HCT116 (cell line): ENCODE data around the gene APLF. TPM values are rescaled to one million over a fixed set of nuclear protein-coding genes. Genes with fewer than 3 reads are reported as not detected.

Experiments
- ATAC-seq: fragments of 200-7000 bp; cut with Tn5 transposase; 2 replicates; pipeline ENCODE4 v1.9.1; 2020; ENCODE audit warnings: mild to moderate bottlenecking, moderate library complexity
- BruUV-seq: library from RNA; stranded (reverse); fragments of 400-500 nt; replicated peaks from 2 replicates; lab custom pipeline; 2021; lab: Mats Ljungman, UMichigan
- CTCF ChIA-PET: fragments of 300-600 bp; sonication (Branson Sonifier 250); formaldehyde crosslinking; loops from one replicate; lab custom pipeline; 2021; ENCODE audit warnings: antibody characterized with exemption; lab: Charles Lee
- POLR2A ChIA-PET: fragments of 300-600, 350-600 bp; sonication (Branson Sonifier 250); formaldehyde crosslinking; loops from one replicate; lab custom pipeline; 2021; ENCODE audit warnings: antibody characterized with exemption; lab: Charles Lee
- RAD21 ChIA-PET, 2 experiments: fragments of 300-600 bp; sonication (Branson Sonifier 250); formaldehyde crosslinking; loops; one replicate each; lab custom pipeline; 2023; ENCODE audit warnings: low total read pairs in 2 of 2; ENCODE audit not compliant: uncharacterized antibody in 2 of 2, unreplicated experiment in 2 of 2, low non-redundant PET in 1 of 2; lab: Charles Lee
- DNase-seq: peaks from one replicate; pipeline ENCODE4 v3.0.0-alpha.2; 2010; ENCODE audit warnings: low read depth, low spot score
- H2AFZ ChIP-seq: fragments of 200-600 bp; shearing (Covaris generic), sonication (generic); 2 replicates; pipeline ENCODE4 v1.6.1; 2017; ENCODE audit warnings: low read depth, mixed run types, mixed read lengths, antibody characterized with exemption, low read length; ENCODE audit not compliant: poor library complexity, severe bottlenecking
- H3K27ac ChIP-seq: 2 replicates; pipeline ENCODE4 v1.5.1; 2012; ENCODE audit warnings: low read depth, low read length
- H3K27me3 ChIP-seq: fragments of 200-600 bp; sonication (generic); 2 replicates; pipeline ENCODE4 v1.6.1; 2016; ENCODE audit warnings: mixed run types, low read length, mixed read lengths; ENCODE audit not compliant: insufficient read depth
- H3K36me3 ChIP-seq, 2 experiments: fragments of 200-500 bp in 1 of 2; fragments of 200-600 bp in 1 of 2; sonication (Bioruptor generic) in 1 of 2; sonication (generic) in 1 of 2; 2 replicates each; pipeline versions ENCODE4 v1.5.1 to v1.6.1; 2014 to 2016; ENCODE audit warnings: low read length in 2 of 2, inconsistent platforms in 1 of 2, mixed read lengths in 1 of 2, mixed run types in 1 of 2; ENCODE audit not compliant: insufficient read depth in 2 of 2, control insufficient read depth in 1 of 2
- H3K4me1 ChIP-seq, 2 experiments: fragments of 200-600 bp in 1 of 2; sonication (generic) in 1 of 2; 2 replicates each; pipeline versions ENCODE4 v1.5.1 to v1.6.1; 2012 to 2017; ENCODE audit warnings: low read length in 2 of 2, inconsistent platforms in 1 of 2, mild to moderate bottlenecking in 1 of 2, mixed read lengths in 1 of 2, mixed run types in 1 of 2, moderate library complexity in 1 of 2; ENCODE audit not compliant: insufficient read depth in 2 of 2, control insufficient read depth in 1 of 2
- H3K4me2 ChIP-seq: fragments of 200-600 bp; sonication (generic); 2 replicates; pipeline ENCODE4 v1.6.1; 2017; ENCODE audit warnings: mixed run types, low read length, mixed read lengths
- H3K4me3 ChIP-seq, 2 experiments: fragments of 200-600 bp in 1 of 2; sonication (generic) in 1 of 2; replicated peaks in 1 of 2; 2 replicates each; pipeline ENCODE4 v1.5.1; 2011 to 2016; ENCODE audit warnings: low read length in 2 of 2, control low read depth in 1 of 2, low read depth in 1 of 2, mild to moderate bottlenecking in 1 of 2, mixed read lengths in 1 of 2, mixed run types in 1 of 2
- H3K79me2 ChIP-seq: fragments of 200-600 bp; sonication (generic); 2 replicates; pipeline ENCODE4 v1.6.1; 2017; ENCODE audit warnings: mild to moderate bottlenecking, mixed run types, low read length, moderate library complexity, mixed read lengths; ENCODE audit not compliant: insufficient read depth
- H3K9ac ChIP-seq: fragments of 200-600 bp; sonication (generic); 2 replicates; pipeline ENCODE4 v1.6.1; 2016; ENCODE audit warnings: low read length, mixed read lengths
- H3K9me2 ChIP-seq: fragments of 200-600 bp; sonication (generic), shearing (Covaris generic); 2 replicates; pipeline ENCODE4 v1.6.1; 2017; ENCODE audit warnings: mixed run types, mild to moderate bottlenecking, moderate library complexity; ENCODE audit not compliant: insufficient read depth
- H3K9me3 ChIP-seq, 2 experiments: fragments of 200-500 bp in 1 of 2; fragments of 200-600 bp in 1 of 2; sonication (Bioruptor generic) in 1 of 2; sonication (generic) in 1 of 2; 2 replicates each; pipeline ENCODE4 v1.6.1; 2014 to 2017; ENCODE audit warnings: low read length in 2 of 2, mixed read lengths in 2 of 2, inconsistent platforms in 1 of 2, low read depth in 1 of 2, mild to moderate bottlenecking in 1 of 2, mixed run types in 1 of 2, moderate library complexity in 1 of 2; ENCODE audit not compliant: control insufficient read depth in 1 of 2, insufficient read depth in 1 of 2
- H4K20me1 ChIP-seq: fragments of 200-600 bp; sonication (generic), shearing (Covaris generic); 2 replicates; pipeline ENCODE4 v1.6.1; 2017; ENCODE audit warnings: mixed run types, mild to moderate bottlenecking, moderate library complexity; ENCODE audit not compliant: insufficient read depth
- CEBPB ChIP-seq: IDR thresholded peaks from 2 replicates; pipeline ENCODE4 v1.6.1; 2012; ENCODE audit warnings: low read depth
- EZH2 ChIP-seq: fragments of 200-600 bp; sonication (generic); IDR thresholded peaks from 2 replicates; pipeline ENCODE4 v1.6.1; 2017; ENCODE audit warnings: antibody characterized with exemption, mixed run types
- FOSL1 ChIP-seq: IDR thresholded peaks from 2 replicates; pipeline ENCODE4 v1.6.1; 2012; ENCODE audit warnings: low read depth
- JUND ChIP-seq: IDR thresholded peaks from 2 replicates; pipeline ENCODE4 v1.6.1; 2012
- POLR2A ChIP-seq: IDR thresholded peaks from 2 replicates; pipeline ENCODE4 v1.7.0; 2011; ENCODE audit warnings: borderline replicate concordance; ENCODE audit not compliant: insufficient read depth, insufficient read length; ENCODE audit errors: extremely low read depth
- SIN3A ChIP-seq: IDR thresholded peaks from 2 replicates; pipeline ENCODE4 v1.6.1; 2012; ENCODE audit warnings: low read depth
- SRF ChIP-seq: IDR thresholded peaks from 2 replicates; pipeline ENCODE4 v1.6.1; 2012; ENCODE audit warnings: low read depth
- TCF7L2 ChIP-seq: IDR thresholded peaks from 2 replicates; pipeline ENCODE4 v1.7.0; 2011; ENCODE audit warnings: borderline replicate concordance, inconsistent platforms; ENCODE audit not compliant: insufficient read depth, insufficient read length; ENCODE audit errors: extremely low read depth
- ZNF274 ChIP-seq: fragments of 200-500 bp; sonication (Bioruptor generic); IDR thresholded peaks from 2 replicates; pipeline ENCODE4 v1.6.1; 2014; ENCODE audit warnings: mild to moderate bottlenecking, low read depth, low read length, inconsistent platforms
- intact Hi-C: fragments of 100-400 bp; cut with micrococcal nuclease; formaldehyde crosslinking; loops from 2 replicates; pipeline ENCODE4 v1.10.0; 2022
- total RNA-seq: library from RNA; stranded (reverse); gene quantifications from one replicate; pipeline ENCODE4 v1.2.1, GENCODE V29; 2021; ENCODE audit not compliant: unreplicated experiment
- TF ChIP-seq, protein P1 (sequence below): IDR thresholded peaks from 2 replicates; pipeline ENCODE4 v1.6.1; 2012
- TF ChIP-seq, protein P2 (sequence below): IDR thresholded peaks from 2 replicates; pipeline ENCODE4 v1.6.1; 2011; ENCODE audit warnings: mild to moderate bottlenecking, low read length, moderate library complexity; ENCODE audit not compliant: insufficient replicate concordance; ENCODE audit errors: extremely low read depth
- TF ChIP-seq, protein P3 (sequence below): IDR thresholded peaks from 2 replicates; pipeline ENCODE4 v1.6.1; 2012

APLF gene
- total RNA-seq, 1 experiment from 2014 or later = 1.6 TPM

DNA sequence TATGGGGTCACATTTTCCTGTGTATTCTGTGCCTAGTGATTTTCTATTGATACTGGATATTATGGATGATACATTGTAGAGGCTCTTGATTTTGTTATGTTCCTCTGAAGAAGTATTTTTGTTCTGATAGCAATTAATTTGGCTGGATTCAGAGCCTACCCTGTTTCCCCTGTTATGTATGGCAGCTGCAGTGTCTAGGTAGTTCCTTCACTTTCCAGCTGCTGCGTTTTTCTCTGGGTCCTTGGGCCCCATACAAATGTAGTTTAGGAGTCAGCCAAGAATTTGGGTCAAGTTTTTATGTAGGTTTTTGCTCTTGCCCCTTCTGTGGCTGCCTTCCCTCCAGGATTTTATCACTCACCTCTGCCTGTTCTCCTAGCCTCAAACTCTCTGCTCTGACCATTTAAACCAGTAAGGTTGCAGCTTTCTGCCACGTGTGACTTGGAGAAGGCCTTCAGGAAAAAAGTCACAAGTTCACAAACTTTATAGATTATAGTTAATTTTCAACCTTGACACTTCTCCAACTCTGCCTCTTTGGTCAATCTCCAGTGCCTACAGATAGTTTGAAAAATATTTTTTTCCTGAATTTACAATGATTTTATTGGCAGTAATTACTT lies 47.0 kb downstream of the APLF start:
- Histone ChIP-seq H3K9me2 (no peaks in the 10 kb centered on the region), H3K27me3 (no peaks in the 10 kb centered on the region), H3K9ac (no peak overlapping the region), H4K20me1 (no peaks in the 10 kb centered on the region), H3K36me3 (no peaks in the 10 kb centered on the region; a peak in 1 of 4 replicates), H3K79me2 (no peaks in the 10 kb centered on the region), H3K9me3 (no peaks in the 10 kb centered on the region), H3K4me3 (no peak overlapping the region), H3K27ac (no peak overlapping the region), H2AFZ (no peak overlapping the region), H3K4me2 (no peak overlapping the region), H3K4me1 (no peaks in the 10 kb centered on the region)
- intact Hi-C loops = no loop called here
- CTCF ChIA-PET = no interaction called here
- RAD21 ChIA-PET = no interaction called here
- no peak for ATAC-seq
- no TSS peak for BruUV-seq
- no peak for DNase-seq
- TF ChIP-seq SRF (no peak), TCF7L2 (no peak), SIN3A (no peak), FOSL1 (no peak), CEBPB (no peak), ZNF274 (no peak), EZH2 (no peak), JUND (no peak), POLR2A (no peak)
- TF ChIP-seq, protein P1, sequence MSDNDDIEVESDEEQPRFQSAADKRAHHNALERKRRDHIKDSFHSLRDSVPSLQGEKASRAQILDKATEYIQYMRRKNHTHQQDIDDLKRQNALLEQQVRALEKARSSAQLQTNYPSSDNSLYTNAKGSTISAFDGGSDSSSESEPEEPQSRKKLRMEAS = no peak
- TF ChIP-seq, protein P2, sequence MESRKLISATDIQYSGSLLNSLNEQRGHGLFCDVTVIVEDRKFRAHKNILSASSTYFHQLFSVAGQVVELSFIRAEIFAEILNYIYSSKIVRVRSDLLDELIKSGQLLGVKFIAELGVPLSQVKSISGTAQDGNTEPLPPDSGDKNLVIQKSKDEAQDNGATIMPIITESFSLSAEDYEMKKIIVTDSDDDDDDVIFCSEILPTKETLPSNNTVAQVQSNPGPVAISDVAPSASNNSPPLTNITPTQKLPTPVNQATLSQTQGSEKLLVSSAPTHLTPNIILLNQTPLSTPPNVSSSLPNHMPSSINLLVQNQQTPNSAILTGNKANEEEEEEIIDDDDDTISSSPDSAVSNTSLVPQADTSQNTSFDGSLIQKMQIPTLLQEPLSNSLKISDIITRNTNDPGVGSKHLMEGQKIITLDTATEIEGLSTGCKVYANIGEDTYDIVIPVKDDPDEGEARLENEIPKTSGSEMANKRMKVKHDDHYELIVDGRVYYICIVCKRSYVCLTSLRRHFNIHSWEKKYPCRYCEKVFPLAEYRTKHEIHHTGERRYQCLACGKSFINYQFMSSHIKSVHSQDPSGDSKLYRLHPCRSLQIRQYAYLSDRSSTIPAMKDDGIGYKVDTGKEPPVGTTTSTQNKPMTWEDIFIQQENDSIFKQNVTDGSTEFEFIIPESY = no peak
- TF ChIP-seq, protein P3, sequence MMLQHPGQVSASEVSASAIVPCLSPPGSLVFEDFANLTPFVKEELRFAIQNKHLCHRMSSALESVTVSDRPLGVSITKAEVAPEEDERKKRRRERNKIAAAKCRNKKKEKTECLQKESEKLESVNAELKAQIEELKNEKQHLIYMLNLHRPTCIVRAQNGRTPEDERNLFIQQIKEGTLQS = no peak
- POLR2A ChIA-PET = no interaction called here
